T1000 (cell line): ENCODE results near the gene OR7A10.

Source experiments
- DNase-seq: peaks from one replicate; lab custom pipeline; 2025; ENCODE audit warnings: mixed read lengths; lab: John Stamatoyannopoulos, UW

The OR7A10 gene

GRCh38 chr19:14848822-14849221, at the start of gene OR7A10:
Gene OR7A10, minus strand, starts transcription at chr19:14848922. Its CDS starts 7,045 bp downstream, at chr19:14841877.
- no peak for DNase-seq

GRCh38 chr19:14890643-14891379, 42.1 kb upstream of the OR7A10 start:
- DNase-seq, result no peak

GRCh38 chr19:14889994-14890642, 41.4 kb upstream of the OR7A10 start:
- no peak for DNase-seq

GRCh38 chr19:14886032-14886431, 37.3 kb upstream of the OR7A10 start, which contains the start of gene OR7A17:
Gene OR7A17, minus strand, starts transcription at chr19:14886132. Its CDS starts 4,777 bp downstream, at chr19:14881355.
- DNase-seq, result no peak

DNA sequence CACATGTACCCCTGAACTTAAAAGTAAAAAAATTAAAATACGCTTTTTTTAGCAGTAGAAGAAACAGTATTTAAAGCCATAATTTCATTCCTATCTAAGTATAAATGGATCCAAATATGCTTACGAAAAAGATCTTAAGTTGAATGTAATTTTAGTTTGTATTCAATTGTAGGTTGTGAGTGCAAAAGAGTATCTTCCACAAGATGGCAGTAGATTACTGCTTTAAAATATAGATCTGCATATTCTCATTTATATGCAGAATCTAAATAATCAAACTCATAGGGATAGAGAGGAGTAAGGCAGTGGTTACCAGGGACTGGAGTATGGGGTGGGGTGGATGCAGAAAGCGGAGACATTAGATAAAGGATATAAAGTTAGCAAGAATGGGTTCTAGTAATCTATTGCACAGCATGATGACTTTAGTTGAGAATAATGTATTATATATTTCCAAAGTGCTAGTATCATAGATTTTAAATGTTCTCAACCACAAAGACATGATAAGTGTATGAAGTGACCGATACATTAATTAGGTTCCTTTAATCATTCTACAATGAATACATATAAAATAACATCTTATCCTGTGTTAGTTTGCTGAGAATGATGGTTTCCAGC, 23.0 kb upstream of the OR7A10 start:
- no peak for DNase-seq

- no peak for DNase-seq
These were observed 19.8 kb upstream of the OR7A10 start for GRCh38 chr19:14868497-14868896.

- DNase-seq, result no peak
These were observed 5.1 kb downstream of the OR7A10 start for GRCh38 chr19:14843578-14843977.

DNA sequence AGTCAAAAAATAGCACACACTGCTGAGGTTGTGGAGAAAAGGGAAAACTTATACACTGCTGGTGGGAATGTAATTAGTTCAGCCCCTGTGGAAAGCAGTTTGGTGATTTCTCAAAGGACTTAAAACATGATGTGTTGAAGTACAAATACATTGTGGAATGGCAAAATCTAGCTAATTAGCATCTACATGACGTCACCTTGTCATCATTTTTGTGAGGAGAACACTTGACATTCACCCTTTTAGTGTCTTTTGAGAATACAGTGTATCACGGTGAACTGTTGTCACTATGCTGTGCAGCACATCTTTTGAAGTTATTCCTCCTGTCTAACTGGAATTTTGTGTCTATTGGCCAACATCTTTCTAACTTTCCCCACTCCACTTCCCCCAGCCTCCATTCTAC, 5.6 kb downstream of the OR7A10 start:
- DNase-seq, result no peak

GRCh38 chr19:14840206-14840605, 8.5 kb downstream of the OR7A10 start:
- no peak for DNase-seq

- DNase-seq, result no peak
These were observed 11.3 kb downstream of the OR7A10 start for GRCh38 chr19:14837391-14837790.

GRCh38 chr19:14835011-14835410, 13.7 kb downstream of the OR7A10 start, which contains the start of the genes OR7A5 and OR7C1:
Gene OR7A5, minus strand, starts transcription at chr19:14835185. Its CDS starts 6,944 bp downstream, at chr19:14828241.
Gene OR7C1, minus strand, starts transcription at chr19:14835185. Its CDS starts 35,049 bp downstream, at chr19:14800136.
- DNase-seq, result no peak

- DNase-seq, result no peak
These were observed 18.0 kb downstream of the OR7A10 start for GRCh38 chr19:14830702-14831101.

GRCh38 chr19:14826006-14826405, 22.7 kb downstream of the OR7A10 start:
- no peak for DNase-seq

GRCh38 chr19:14821937-14822336, 26.8 kb downstream of the OR7A10 start:
- no peak for DNase-seq

GRCh38 chr19:14818588-14818987, 30.1 kb downstream of the OR7A10 start:
- DNase-seq, result no peak

DNA sequence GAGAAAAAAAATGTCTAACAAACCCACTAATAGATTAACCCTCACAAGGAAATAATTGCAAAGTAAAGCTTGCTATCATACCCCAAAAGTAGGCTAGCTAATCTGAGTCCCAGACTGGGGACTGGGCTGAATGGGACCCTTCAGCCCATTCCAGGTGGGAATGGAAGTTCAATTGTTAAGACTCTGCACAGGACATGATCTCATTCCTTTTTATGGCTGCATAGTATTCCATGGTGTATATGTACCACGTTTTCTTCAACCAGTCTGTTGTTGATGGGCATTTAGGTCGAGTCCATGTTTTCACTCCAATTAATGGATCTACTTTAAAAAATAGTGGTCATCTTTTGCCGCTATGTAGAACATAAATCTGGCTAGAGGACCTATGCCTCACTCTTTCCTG, 31.7 kb downstream of the OR7A10 start:
- no peak for DNase-seq

- no peak for DNase-seq
These were observed 33.6 kb downstream of the OR7A10 start for GRCh38 chr19:14814982-14815652.

- no peak for DNase-seq
These were observed 39.3 kb downstream of the OR7A10 start for GRCh38 chr19:14809272-14810057.

- no peak for DNase-seq
These were observed 44.0 kb downstream of the OR7A10 start for GRCh38 chr19:14804765-14805164.

DNA sequence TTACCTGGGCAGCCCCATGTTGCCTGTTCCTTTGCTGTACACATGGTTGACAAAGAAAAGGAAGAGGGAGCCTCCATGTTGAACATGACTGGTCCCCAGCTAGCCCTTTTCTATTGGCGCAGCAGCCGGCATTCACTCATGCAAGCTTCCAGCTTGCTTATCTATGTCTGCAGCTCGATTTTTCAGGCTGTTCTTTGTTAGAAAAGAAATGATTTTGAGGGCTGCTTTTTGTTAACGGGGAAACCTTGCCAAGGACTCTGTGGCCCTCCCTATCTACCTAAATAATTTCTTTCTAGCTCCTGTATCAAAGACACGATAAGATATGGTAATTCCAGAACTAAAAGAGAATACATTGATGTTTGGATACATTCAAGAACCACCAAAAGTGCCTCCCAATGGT, 50.0 kb downstream of the OR7A10 start:
- no peak for DNase-seq

DNA sequence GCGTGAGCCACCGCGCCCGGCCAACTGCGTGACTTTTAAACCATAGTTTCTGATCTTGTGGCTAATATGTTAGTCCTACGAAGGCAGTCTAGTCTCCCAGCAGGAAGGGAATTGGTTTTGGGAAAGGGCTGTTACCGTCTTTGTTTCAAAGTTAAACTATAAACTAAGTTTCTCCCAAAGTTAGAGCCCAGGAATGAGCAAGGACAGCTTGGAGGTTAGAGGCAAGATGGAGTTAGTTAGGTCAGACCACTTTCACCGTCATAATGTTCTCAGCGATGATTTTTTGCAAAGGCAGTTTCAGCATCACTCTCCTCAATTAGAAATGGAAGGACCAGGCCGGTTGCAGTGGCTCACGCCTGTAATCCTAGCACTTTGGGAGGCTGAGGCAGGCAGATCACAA, 52.7 kb downstream of the OR7A10 start:
- DNase-seq, result no peak
